ENCODE measurements around the gene CD81.

The CD81 gene

DNA sequence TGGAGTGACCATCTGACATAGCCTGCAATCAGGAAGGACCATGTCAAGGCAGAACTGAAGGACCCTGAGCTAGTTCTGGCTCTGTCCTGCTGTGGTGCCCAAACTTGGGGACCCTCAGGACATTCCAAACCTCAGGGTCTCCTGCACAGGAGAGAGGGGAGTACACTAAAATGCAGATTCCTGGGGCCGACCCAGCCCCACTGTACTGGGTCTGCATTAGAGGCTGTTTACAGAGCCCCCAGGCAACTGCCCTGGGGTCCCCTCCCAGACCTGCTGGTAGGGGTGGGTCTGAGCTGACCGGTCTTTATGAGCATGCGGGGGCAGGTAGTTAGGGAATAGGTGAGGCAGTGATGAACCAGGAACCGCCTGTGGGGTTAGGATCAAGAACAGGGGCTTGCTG is 60.4 kb downstream of the CD81 start:
- no peak overlapping the region for H3K4me3 ChIP-seq (ENCODE audit: low read depth, low read length)
- TF ChIP-seq, protein P1, sequence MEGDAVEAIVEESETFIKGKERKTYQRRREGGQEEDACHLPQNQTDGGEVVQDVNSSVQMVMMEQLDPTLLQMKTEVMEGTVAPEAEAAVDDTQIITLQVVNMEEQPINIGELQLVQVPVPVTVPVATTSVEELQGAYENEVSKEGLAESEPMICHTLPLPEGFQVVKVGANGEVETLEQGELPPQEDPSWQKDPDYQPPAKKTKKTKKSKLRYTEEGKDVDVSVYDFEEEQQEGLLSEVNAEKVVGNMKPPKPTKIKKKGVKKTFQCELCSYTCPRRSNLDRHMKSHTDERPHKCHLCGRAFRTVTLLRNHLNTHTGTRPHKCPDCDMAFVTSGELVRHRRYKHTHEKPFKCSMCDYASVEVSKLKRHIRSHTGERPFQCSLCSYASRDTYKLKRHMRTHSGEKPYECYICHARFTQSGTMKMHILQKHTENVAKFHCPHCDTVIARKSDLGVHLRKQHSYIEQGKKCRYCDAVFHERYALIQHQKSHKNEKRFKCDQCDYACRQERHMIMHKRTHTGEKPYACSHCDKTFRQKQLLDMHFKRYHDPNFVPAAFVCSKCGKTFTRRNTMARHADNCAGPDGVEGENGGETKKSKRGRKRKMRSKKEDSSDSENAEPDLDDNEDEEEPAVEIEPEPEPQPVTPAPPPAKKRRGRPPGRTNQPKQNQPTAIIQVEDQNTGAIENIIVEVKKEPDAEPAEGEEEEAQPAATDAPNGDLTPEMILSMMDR (IDR thresholded peaks at IDR 0.05; ENCODE audit: low read depth, low read length): no peak
- DNase-seq (ENCODE audit: low read depth, low spot score): no peak
- in situ Hi-C loops (cut with HindIII; ENCODE audit: low sequenced_read_pairs): no loop called here

DNA sequence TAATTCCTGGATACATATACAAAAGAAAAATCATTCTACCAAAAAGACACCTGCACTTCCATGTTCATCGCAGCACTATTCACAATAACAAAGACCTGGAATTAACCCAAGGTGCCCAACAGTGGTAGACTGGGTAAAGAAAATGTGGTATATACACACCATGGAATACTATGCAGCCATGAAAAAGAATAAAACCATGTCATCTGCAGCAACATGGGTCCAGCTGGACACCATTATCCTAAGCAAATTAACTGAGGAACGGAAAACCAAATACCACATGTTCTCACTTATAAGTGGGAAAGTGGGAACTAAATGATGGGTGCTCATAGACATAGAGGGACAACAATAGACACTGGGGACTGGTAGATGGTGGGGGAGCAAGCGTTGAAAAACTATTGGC is 62.7 kb downstream of the CD81 start:
- in situ Hi-C loops (cut with HindIII; ENCODE audit: low sequenced_read_pairs): no loop called here
- DNase-seq (ENCODE audit: low read depth, low spot score): no peak
- TF ChIP-seq, protein P1 (IDR thresholded peaks at IDR 0.05; ENCODE audit: low read depth, low read length): no peak
- no peak overlapping the region for H3K4me3 ChIP-seq (ENCODE audit: low read depth, low read length)

DNA sequence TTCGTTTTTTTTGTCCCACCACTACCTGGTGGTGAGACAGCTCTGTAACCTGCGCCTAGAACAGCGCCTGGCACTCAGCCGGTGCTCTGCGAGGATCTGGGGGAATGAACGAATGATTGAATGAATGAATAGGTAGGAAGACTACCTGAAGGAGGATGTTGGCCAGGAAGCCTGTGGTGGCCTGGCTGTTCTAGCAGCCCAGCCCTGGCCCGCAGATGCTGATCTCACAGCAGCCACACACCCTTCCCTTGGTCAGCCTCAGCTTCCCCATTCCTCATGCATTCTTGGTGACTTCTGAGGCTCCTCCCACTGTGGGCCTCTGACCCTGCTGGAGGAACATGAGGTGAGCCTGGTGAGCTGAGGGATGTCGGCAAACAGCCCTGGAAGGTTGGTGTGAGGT is 63.5 kb downstream of the CD81 start:
- no peak overlapping the region for H3K4me3 ChIP-seq (ENCODE audit: low read depth, low read length)
- TF ChIP-seq, protein P1 (IDR thresholded peaks at IDR 0.05; ENCODE audit: low read depth, low read length): no peak
- DNase-seq (ENCODE audit: low read depth, low spot score): no peak
- in situ Hi-C loops (cut with HindIII; ENCODE audit: low sequenced_read_pairs): no loop called here

DNA sequence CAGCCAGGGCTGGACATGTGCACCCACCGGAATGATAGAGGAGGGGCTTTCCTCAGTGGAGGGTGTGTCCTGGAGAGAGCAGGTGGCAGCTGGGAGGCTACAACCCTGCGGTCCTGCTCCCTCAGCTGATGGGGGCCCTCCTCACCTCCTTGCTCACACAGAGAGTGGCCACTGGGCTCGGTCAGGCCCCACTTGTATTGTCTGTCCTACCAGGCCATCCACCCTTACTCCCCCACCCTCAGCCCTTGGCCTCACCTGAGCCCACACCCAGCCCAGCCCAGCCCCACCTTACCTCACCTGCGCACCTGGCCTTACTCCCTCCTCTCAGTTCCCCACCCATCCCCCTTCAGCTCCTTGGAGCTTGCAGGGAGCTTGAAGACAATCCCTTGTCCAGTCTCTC is 64.1 kb downstream of the CD81 start:
- no peak for DNase-seq (ENCODE audit: low read depth, low spot score)
- TF ChIP-seq, protein P1 (IDR thresholded peaks at IDR 0.05; ENCODE audit: low read depth, low read length): no peak
- no peak overlapping the region for H3K4me3 ChIP-seq (ENCODE audit: low read depth, low read length)
- in situ Hi-C loops (cut with HindIII; ENCODE audit: low sequenced_read_pairs): no loop called here

DNA sequence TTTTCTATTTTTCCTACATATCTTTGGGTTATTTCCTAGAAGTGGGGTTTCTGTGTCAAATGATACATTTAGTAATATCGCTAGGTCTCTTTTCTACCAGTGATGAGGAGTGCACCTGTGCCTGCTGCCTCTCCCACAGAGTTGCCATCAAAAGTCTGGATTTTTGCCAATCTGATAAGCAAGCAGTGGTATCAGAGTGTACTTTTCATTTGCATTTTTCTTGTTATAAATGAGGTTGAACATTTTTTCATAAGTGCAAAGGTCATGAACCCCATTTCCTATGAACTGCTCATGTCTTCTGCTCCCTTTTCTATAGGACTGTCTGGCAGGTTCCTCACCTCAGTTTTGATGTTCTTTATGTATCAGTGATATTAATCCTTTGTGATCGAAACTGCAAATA is 65.5 kb downstream of the CD81 start:
- TF ChIP-seq, protein P1 (IDR thresholded peaks at IDR 0.05; ENCODE audit: low read depth, low read length): no peak
- in situ Hi-C loops (cut with HindIII; ENCODE audit: low sequenced_read_pairs): no loop called here
- no peak for DNase-seq (ENCODE audit: low read depth, low spot score)
- H3K4me3 ChIP-seq (ENCODE audit: low read depth, low read length): no peak overlapping the region

DNA sequence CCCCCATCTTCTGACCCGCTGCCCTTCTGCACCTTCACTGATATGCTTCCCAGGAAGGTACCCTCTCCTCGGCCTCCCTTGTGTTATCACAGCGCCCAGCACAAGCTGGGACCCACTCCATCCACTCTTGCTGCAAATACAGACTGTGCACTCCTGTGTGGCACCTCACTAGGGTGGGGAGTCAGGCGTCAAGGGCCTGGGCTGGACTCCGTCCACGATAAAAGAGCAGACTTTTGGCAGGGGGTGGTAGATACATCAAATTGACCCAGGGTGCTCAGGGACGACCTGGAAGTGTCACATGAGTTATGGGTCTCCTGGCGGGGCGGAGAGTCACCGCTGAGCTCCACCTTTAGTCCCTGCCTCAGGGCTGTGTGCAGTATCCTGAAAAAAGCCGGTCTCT is 66.3 kb downstream of the CD81 start:
- H3K4me3 ChIP-seq (ENCODE audit: low read depth, low read length): no peak overlapping the region
- no peak for DNase-seq (ENCODE audit: low read depth, low spot score)
- TF ChIP-seq, protein P1 (IDR thresholded peaks at IDR 0.05; ENCODE audit: low read depth, low read length): no peak
- in situ Hi-C loops (cut with HindIII; ENCODE audit: low sequenced_read_pairs): no loop called here

Data from astrocyte of the spinal cord (primary cell).